ENCODE measurements around the gene FKBP4.

The FKBP4 gene

GRCh38 chr12:2783936-2784600, 10.7 kb upstream of the FKBP4 start:
- Histone ChIP-seq H3K36me3 (ENCODE audit: control insufficient read depth, insufficient read depth, low read length) (no peaks in the 10 kb centered on the region), H3K9ac (ENCODE audit: low read length) (no peak overlapping the region), H3K23ac (ENCODE audit: low read length) (no peak overlapping the region), H3K4me2 (ENCODE audit: low read length) (no peak overlapping the region), H3K79me1 (ENCODE audit: low read length) (no peaks in the 10 kb centered on the region), H3K56ac (ENCODE audit: low read length) (no peak overlapping the region), H2BK5ac (ENCODE audit: low read length) (no peak overlapping the region), H3K4me1 (ENCODE audit: control insufficient read depth, low read depth, low read length) (no peaks in the 10 kb centered on the region), H4K8ac (ENCODE audit: low read depth, low read length) (no peak overlapping the region), H3K27ac (ENCODE audit: low read depth, low read length) (no peak overlapping the region), H3K27me3 (ENCODE audit: insufficient read depth, low read length, poor library complexity) (no peaks in the 10 kb centered on the region), H2BK120ac (ENCODE audit: low read depth, low read length) (no peak overlapping the region), H3K4me3 (ENCODE audit: low read length) (no peak overlapping the region), H3K4ac (ENCODE audit: low read depth, low read length) (no peak overlapping the region), H2AK5ac (ENCODE audit: low read length) (no peak overlapping the region), H3K18ac (ENCODE audit: low read length) (no peak overlapping the region), H4K5ac (ENCODE audit: low read length) (no peak overlapping the region), H2BK15ac (replicated peaks; ENCODE audit: low read depth) (no peak overlapping the region), H3K79me2 (ENCODE audit: control insufficient read depth, insufficient read depth, low read length) (no peaks in the 10 kb centered on the region)
- WGBS (ENCODE audit: extremely low coverage, insufficient coverage, low lambda C conversion rate) = no CpG with 5 or more reads among the region's 25 CpGs
- DNase-seq = peak; percentile 64

DNA sequence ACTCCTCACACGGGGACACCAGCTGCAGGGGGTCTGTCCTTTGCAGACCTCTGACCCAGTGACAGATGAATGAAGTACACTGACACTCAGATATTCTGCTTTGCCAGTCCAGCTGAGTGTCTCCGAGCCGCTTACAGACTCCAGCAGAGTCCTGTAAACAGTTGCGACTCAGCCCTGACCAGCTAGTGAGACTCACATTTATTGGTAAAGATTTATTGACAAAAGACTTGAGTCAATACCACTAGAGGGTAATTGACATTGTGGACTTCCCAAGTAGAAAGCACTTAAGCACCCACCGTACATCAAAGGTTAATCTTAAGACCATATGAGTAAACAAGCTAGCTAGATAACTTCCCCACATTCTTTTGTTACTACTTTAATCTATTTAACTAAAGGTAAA, 9.8 kb upstream of the FKBP4 start:
- H3K4me3 ChIP-seq (ENCODE audit: low read length) = no peak overlapping the region
- H4K8ac ChIP-seq (ENCODE audit: low read depth, low read length) = no peak overlapping the region
- H2BK15ac ChIP-seq (replicated peaks; ENCODE audit: low read depth) = no peak overlapping the region
- no peak overlapping the region for H3K27ac ChIP-seq (ENCODE audit: low read depth, low read length)
- no peak overlapping the region for H3K4ac ChIP-seq (ENCODE audit: low read depth, low read length)
- H2BK5ac ChIP-seq (ENCODE audit: low read length) = no peak overlapping the region
- peaks cover 2% of the 10 kb centered on the region for H3K27me3 ChIP-seq (ENCODE audit: insufficient read depth, low read length, poor library complexity)
- no peak overlapping the region for H4K5ac ChIP-seq (ENCODE audit: low read length)
- H3K4me1 ChIP-seq (ENCODE audit: control insufficient read depth, low read depth, low read length) = no peaks in the 10 kb centered on the region
- H3K18ac ChIP-seq (ENCODE audit: low read length) = no peak overlapping the region
- no peak overlapping the region for H2BK120ac ChIP-seq (ENCODE audit: low read depth, low read length)
- H2AK5ac ChIP-seq (ENCODE audit: low read length) = no peak overlapping the region
- no CpG with 5 or more reads among the region's 5 CpGs for WGBS (ENCODE audit: extremely low coverage, insufficient coverage, low lambda C conversion rate)
- no peak overlapping the region for H3K56ac ChIP-seq (ENCODE audit: low read length)
- no peak for DNase-seq
- no peak overlapping the region for H3K23ac ChIP-seq (ENCODE audit: low read length)
- H3K9ac ChIP-seq (ENCODE audit: low read length) = no peak overlapping the region
- no peak overlapping the region for H3K4me2 ChIP-seq (ENCODE audit: low read length)
- no peaks in the 10 kb centered on the region for H3K79me1 ChIP-seq (ENCODE audit: low read length)
- no peaks in the 10 kb centered on the region for H3K79me2 ChIP-seq (ENCODE audit: control insufficient read depth, insufficient read depth, low read length)
- no peaks in the 10 kb centered on the region for H3K36me3 ChIP-seq (ENCODE audit: control insufficient read depth, insufficient read depth, low read length)

- Histone ChIP-seq H2AK5ac (ENCODE audit: low read length) (no peak overlapping the region), H3K79me1 (ENCODE audit: low read length) (no peaks in the 10 kb centered on the region), H3K27ac (ENCODE audit: low read depth, low read length) (no peak overlapping the region), H3K9ac (ENCODE audit: low read length) (no peak overlapping the region), H3K4me1 (ENCODE audit: control insufficient read depth, low read depth, low read length) (no peaks in the 10 kb centered on the region), H4K8ac (ENCODE audit: low read depth, low read length) (no peak overlapping the region), H2BK5ac (ENCODE audit: low read length) (no peak overlapping the region), H2BK120ac (ENCODE audit: low read depth, low read length) (no peak overlapping the region), H3K27me3 (ENCODE audit: insufficient read depth, low read length, poor library complexity) (peaks cover 2% of the 10 kb centered on the region), H3K56ac (ENCODE audit: low read length) (no peak overlapping the region), H3K18ac (ENCODE audit: low read length) (no peak overlapping the region), H2BK15ac (replicated peaks; ENCODE audit: low read depth) (no peak overlapping the region), H3K4me3 (ENCODE audit: low read length) (no peak overlapping the region), H3K23ac (ENCODE audit: low read length) (no peak overlapping the region), H3K4ac (ENCODE audit: low read depth, low read length) (no peak overlapping the region), H3K4me2 (ENCODE audit: low read length) (no peak overlapping the region), H3K79me2 (ENCODE audit: control insufficient read depth, insufficient read depth, low read length) (peaks cover 3% of the 10 kb centered on the region), H3K36me3 (ENCODE audit: control insufficient read depth, insufficient read depth, low read length) (no peaks in the 10 kb centered on the region), H4K5ac (ENCODE audit: low read length) (no peak overlapping the region)
- no CpG with 5 or more reads among the region's 6 CpGs for WGBS (ENCODE audit: extremely low coverage, insufficient coverage, low lambda C conversion rate)
- DNase-seq = no peak
Observed at GRCh38 chr12:2791089-2791488, 3.7 kb upstream of the FKBP4 start.

DNA sequence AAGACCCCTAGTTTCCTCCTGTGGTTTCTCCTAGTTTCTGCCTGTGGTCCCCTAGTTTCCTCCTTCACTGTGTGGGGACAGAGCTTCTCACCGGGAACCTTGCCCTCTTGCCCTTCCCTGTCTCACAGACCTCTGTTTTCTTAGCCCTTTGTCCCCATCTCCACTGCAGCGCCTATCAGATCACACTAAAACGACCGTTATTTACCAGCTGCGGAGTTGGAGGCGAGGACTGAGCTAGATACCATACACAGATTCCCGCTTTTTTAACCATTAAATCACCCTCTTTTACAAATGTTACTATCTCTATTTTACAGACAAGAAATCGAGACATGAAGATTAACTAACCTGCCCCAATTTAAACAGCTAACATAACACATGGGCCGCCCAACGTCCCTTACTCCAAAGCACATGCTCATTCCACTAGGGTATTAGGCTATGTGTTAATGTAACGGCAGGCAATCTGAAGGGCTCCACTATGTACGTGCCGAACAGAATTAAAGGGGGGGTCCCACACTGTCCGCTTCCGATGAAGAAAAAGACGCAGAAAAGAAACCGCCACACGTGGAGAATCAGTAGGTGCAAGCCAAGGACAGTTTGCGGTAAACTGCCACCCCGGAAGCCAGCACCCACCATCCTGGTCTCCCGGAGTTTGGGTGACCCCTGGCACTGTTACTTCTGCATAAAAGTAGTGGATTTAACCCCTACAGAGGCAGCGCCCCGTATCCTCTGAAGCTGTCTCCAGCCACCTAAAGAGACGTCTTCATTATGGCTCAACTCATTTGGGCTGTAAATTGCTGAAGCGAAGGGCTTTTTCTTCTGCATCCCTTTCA, 1.9 kb upstream of the FKBP4 start:
- Histone ChIP-seq H3K18ac (ENCODE audit: low read length) (no peak overlapping the region), H2BK5ac (ENCODE audit: low read length) (no peak overlapping the region), H3K79me2 (ENCODE audit: control insufficient read depth, insufficient read depth, low read length) (peaks cover 18% of the 10 kb centered on the region), H4K5ac (ENCODE audit: low read length) (no peak overlapping the region), H3K27me3 (ENCODE audit: insufficient read depth, low read length, poor library complexity) (peaks cover 2% of the 10 kb centered on the region), H3K9ac (ENCODE audit: low read length) (no peak overlapping the region), H3K4ac (ENCODE audit: low read depth, low read length) (no peak overlapping the region), H4K8ac (ENCODE audit: low read depth, low read length) (no peak overlapping the region), H2BK15ac (replicated peaks; ENCODE audit: low read depth) (no peak overlapping the region), H3K56ac (ENCODE audit: low read length) (no peak overlapping the region), H2BK120ac (ENCODE audit: low read depth, low read length) (no peak overlapping the region), H3K4me2 (ENCODE audit: low read length) (no peak overlapping the region), H3K27ac (ENCODE audit: low read depth, low read length) (no peak overlapping the region), H3K23ac (ENCODE audit: low read length) (peak overlapping the region; percentile 19), H3K4me3 (ENCODE audit: low read length) (no peak overlapping the region), H3K79me1 (ENCODE audit: low read length) (peaks cover 15% of the 10 kb centered on the region), H3K36me3 (ENCODE audit: control insufficient read depth, insufficient read depth, low read length) (peaks cover 8% of the 10 kb centered on the region), H2AK5ac (ENCODE audit: low read length) (no peak overlapping the region), H3K4me1 (ENCODE audit: control insufficient read depth, low read depth, low read length) (no peaks in the 10 kb centered on the region)
- no peak for DNase-seq
- WGBS (ENCODE audit: extremely low coverage, insufficient coverage, low lambda C conversion rate) = 100% methylated on average over 1 of the region's 25 CpGs

- H3K4me2 ChIP-seq (ENCODE audit: low read length) = no peak overlapping the region
- H2BK120ac ChIP-seq (ENCODE audit: low read depth, low read length) = no peak overlapping the region
- no peak overlapping the region for H3K18ac ChIP-seq (ENCODE audit: low read length)
- no peak overlapping the region for H3K23ac ChIP-seq (ENCODE audit: low read length)
- H2AK5ac ChIP-seq (ENCODE audit: low read length) = no peak overlapping the region
- DNase-seq = no peak
- H3K9ac ChIP-seq (ENCODE audit: low read length) = no peak overlapping the region
- H2BK15ac ChIP-seq (replicated peaks; ENCODE audit: low read depth) = no peak overlapping the region
- no peak overlapping the region for H3K4ac ChIP-seq (ENCODE audit: low read depth, low read length)
- peaks cover 19% of the 10 kb centered on the region for H3K79me1 ChIP-seq (ENCODE audit: low read length)
- H3K56ac ChIP-seq (ENCODE audit: low read length) = no peak overlapping the region
- H3K4me3 ChIP-seq (ENCODE audit: low read length) = no peak overlapping the region
- no peak overlapping the region for H3K27ac ChIP-seq (ENCODE audit: low read depth, low read length)
- no peaks in the 10 kb centered on the region for H3K4me1 ChIP-seq (ENCODE audit: control insufficient read depth, low read depth, low read length)
- H4K8ac ChIP-seq (ENCODE audit: low read depth, low read length) = no peak overlapping the region
- H3K36me3 ChIP-seq (ENCODE audit: control insufficient read depth, insufficient read depth, low read length) = peaks cover 10% of the 10 kb centered on the region
- H3K27me3 ChIP-seq (ENCODE audit: insufficient read depth, low read length, poor library complexity) = peaks cover 2% of the 10 kb centered on the region
- no peak overlapping the region for H2BK5ac ChIP-seq (ENCODE audit: low read length)
- H4K5ac ChIP-seq (ENCODE audit: low read length) = no peak overlapping the region
- H3K79me2 ChIP-seq (ENCODE audit: control insufficient read depth, insufficient read depth, low read length) = peaks cover 18% of the 10 kb centered on the region
- WGBS (ENCODE audit: extremely low coverage, insufficient coverage, low lambda C conversion rate) = no CpG with 5 or more reads among the region's 21 CpGs
Observed at GRCh38 chr12:2793561-2793960, 1.2 kb upstream of the FKBP4 start.
